ENCODE results near the gene SPEM2.

SPEM2 gene

GRCh38 chr17:7425316-7425715, at the start of gene SPEM2:
Gene SPEM2, plus strand, starts transcription at chr17:7425616. Its CDS starts 73 bp downstream, at chr17:7425689.
- DNase-seq = no peak

GRCh38 chr17:7379134-7379533, 46.3 kb upstream of the SPEM2 start:
- DNase-seq = no peak

GRCh38 chr17:7380321-7380720, 45.1 kb upstream of the SPEM2 start:
- DNase-seq = no peak

GRCh38 chr17:7380855-7381683, 44.3 kb upstream of the SPEM2 start, which contains the start of gene TNK1:
Gene TNK1, plus strand, starts transcription at chr17:7381089. Its CDS starts 1,838 bp downstream, at chr17:7382927.
- DNase-seq = no peak

GRCh38 chr17:7382901-7383300, 42.5 kb upstream of the SPEM2 start:
- no peak for DNase-seq

- no peak for DNase-seq
Observed at GRCh38 chr17:7383371-7383741, 42.1 kb upstream of the SPEM2 start.

GRCh38 chr17:7383742-7384488, 41.5 kb upstream of the SPEM2 start:
- DNase-seq = peak in 1 of 2 experiments; percentile 1

GRCh38 chr17:7384489-7385081, 40.8 kb upstream of the SPEM2 start:
- DNase-seq = no peak

GRCh38 chr17:7388856-7389255, 36.6 kb upstream of the SPEM2 start:
- DNase-seq = no peak

- no peak for DNase-seq
Observed at GRCh38 chr17:7389924-7390910, 35.2 kb upstream of the SPEM2 start.

GRCh38 chr17:7391307-7391706, 34.1 kb upstream of the SPEM2 start:
- DNase-seq = no peak

- no peak for DNase-seq
Observed at GRCh38 chr17:7392696-7393612, 32.5 kb upstream of the SPEM2 start.

GRCh38 chr17:7393613-7394451, 31.6 kb upstream of the SPEM2 start:
- DNase-seq = no peak

- DNase-seq = peak; percentile 42 to 53
Observed at GRCh38 chr17:7394452-7395191, 30.8 kb upstream of the SPEM2 start, which contains the start of gene PLSCR3. Gene PLSCR3, minus strand, starts transcription at chr17:7394525. Its CDS starts 415 bp downstream, at chr17:7394110.

- no peak for DNase-seq
Observed at GRCh38 chr17:7396147-7396546, 29.3 kb upstream of the SPEM2 start.

GRCh38 chr17:7398612-7399011, 26.8 kb upstream of the SPEM2 start:
- DNase-seq = no peak

- no peak for DNase-seq
Observed at GRCh38 chr17:7403043-7403726, 22.2 kb upstream of the SPEM2 start.

GRCh38 chr17:7403727-7403976, 21.8 kb upstream of the SPEM2 start:
- DNase-seq = peak; percentile 22 to 36
